NCI-H774 (cell line): ENCODE measurements around the gene HDAC10.

Experiments used
- DNase-seq: peaks from one replicate; lab custom pipeline; 2025; lab: John Stamatoyannopoulos, UW

HDAC10 gene

DNA sequence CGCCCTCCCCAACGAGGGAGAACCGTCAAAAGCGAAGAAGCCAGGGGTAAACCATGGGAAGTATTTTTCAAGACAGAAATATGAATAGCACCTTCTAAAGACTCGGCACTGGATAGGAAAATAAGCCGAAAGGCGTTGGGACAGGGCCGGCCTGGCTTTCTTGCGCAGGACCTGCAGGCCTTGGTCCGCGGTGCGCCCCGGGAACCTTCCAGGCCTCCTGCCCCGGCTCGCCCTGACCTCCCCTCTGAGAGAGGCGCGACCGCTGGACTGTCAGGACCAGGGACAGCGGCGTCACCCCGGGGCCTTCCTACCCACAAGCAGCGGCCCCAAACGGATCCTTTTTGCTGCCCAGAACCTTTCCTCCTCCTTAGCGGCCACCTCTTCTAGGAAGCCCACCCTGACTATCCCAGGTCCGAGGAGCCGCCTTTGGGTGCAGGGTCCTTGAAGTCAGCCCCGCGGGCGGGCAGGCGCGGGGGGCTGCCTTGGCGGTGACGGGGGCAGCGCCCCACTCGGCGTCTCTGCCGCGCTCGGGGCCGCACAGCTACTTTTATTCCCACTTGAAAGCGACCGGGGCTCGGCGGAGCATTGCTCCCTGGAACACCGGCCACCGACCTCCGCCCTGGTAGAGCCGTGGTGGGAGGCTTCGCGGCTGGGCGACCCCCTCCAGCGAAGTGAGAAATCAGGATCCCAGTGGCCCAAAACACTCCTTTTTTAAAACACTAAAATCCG is 19.8 kb upstream of the HDAC10 start:
- no peak for DNase-seq

DNA sequence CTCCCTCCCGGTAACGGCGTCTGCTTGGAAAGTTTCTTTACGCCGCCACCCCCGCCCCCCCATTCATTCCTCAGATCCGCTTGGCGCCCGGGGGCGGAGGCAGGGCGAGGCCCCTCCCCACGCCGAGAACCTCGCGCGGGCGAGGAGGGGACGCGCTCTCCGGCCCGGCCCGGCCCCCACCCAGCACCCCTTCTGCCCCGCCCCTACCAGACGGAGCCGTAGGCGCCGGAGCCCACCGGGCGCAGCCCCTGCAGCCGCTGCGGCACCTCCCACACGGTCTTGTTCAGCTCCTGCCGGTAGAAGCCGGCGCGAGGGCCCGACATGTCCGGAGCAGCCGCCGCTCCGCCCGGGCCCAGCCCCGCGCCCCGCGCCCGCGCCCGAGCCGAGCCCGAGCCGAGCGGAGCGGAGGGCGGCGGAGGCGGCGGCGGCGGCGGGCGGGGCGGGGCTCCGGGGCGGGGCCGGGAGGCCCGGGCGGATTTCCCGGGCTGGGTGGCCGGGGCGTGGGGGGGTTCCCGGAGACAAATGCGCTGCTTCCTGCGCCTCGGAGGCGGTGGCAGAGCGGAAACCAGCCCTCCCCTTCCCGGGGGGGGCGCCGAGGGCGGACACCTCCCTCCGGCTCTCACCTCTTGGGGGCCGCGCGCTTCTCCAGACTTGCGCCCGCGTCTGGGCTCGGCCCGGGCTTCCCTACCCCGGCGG is 19.1 kb upstream of the HDAC10 start, which contains the start of gene MAPK11:
Gene MAPK11, minus strand, starts transcription at position 411 of the 696 bp plus-strand sequence. Its CDS starts 88 bp downstream, at position 323.
- DNase-seq = peak; percentile 22

DNA sequence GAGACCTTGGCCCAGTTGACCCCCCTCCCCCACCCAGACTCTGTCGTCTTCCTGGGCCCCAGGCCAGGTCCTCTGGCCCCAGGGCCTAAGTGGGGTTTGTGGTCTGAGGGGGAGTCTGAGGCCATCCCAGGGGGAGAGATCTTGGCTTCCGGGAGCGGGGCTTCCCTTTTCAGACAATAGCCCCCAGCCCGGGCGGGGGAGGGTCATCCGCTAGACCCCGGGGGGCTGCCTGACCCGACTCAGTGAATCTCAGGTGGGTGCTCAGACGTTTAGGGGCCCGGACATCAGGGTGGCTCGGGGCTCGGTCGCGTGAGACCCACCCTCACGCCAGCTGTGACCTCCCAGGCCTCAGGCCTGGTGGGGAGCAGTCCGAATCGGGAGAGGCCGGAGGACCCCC is 18.5 kb upstream of the HDAC10 start:
- DNase-seq = no peak

DNA sequence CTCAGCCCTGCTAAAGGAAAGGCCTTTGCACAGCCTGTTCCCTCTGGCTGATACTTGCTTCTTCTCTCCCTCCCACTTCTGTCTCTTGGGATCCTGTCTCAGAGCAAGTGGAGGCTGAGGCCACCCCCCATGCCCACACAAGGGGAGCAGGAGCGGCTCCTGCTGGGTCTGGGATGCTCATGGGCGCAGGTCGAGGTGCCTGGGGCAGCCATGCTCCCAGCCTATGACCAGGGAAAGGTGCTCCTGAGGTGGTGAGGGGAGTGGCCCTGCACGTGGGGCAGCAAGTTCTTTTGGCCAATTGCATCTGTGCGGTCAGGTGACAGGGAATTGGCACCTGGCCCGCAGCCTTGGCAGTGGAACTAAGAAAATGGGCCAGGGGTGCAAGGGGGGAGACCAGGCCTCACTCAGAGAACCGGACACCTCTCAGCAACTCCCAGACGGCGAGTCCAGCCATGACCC is 17.6 kb upstream of the HDAC10 start:
- no peak for DNase-seq

DNA sequence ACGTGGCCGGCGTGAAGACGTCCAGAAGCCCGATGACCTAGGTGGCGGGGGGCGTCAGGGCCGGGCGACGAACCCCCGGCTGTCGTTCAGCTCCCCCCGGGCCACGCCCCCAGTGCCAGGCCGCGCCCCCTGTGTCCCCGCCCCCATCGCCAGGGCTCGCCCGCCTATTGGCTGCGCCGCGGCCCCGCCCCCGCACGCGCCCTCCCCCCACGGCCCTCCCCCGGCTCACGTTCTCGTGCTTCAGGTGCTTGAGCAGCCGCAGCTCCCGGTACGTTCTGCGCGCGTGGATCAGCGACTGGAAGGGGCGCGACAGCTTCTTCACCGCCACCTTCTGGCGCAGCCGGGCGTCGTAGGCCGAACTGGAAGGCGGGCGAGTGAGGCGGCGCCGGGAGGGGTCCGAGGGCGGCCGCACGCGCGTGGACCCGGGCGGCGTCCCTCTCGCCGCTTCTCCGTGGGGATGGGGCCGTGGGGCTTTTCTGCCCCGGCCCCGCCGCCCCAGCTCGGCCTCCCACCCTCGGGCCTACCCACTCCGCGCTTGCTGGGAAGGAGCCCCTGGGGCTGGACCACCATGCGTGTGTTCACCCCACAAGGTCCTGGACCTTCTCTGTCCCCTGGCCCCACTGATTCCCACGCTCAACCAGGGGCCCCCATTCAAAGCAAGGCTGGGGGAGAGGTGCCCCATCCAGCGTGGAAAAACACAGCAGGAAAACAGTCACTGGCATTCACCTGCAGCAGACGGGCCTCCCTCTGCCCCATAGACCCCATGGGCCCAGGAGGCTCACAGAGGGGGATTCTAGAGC is 16.7 kb upstream of the HDAC10 start:
- no peak for DNase-seq

DNA sequence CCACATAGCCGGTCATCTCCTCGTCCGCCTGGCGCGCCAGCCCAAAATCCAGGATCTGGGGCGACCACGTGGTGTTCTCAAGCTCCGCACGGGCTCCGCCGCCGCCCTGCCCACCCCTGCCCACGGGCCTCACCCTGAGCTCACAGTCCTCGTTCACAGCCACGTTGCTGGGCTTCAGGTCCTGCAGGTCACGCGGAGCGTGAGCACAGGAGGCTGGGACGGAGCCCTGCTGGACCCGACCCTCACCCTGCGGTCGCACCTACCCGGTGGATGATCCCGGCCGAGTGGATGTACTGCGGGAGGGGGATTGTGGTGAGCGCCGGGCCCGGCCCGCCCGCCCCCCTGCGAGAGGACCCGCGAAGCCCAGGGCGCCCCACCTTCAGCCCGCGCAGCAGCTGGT is 15.9 kb upstream of the HDAC10 start:
- no peak for DNase-seq

- DNase-seq = no peak
These were observed 14.0 kb upstream of the HDAC10 start for GRCh38 chr22:50264946-50265669.

- no peak for DNase-seq
These were observed 13.2 kb upstream of the HDAC10 start for GRCh38 chr22:50264104-50264745.

DNA sequence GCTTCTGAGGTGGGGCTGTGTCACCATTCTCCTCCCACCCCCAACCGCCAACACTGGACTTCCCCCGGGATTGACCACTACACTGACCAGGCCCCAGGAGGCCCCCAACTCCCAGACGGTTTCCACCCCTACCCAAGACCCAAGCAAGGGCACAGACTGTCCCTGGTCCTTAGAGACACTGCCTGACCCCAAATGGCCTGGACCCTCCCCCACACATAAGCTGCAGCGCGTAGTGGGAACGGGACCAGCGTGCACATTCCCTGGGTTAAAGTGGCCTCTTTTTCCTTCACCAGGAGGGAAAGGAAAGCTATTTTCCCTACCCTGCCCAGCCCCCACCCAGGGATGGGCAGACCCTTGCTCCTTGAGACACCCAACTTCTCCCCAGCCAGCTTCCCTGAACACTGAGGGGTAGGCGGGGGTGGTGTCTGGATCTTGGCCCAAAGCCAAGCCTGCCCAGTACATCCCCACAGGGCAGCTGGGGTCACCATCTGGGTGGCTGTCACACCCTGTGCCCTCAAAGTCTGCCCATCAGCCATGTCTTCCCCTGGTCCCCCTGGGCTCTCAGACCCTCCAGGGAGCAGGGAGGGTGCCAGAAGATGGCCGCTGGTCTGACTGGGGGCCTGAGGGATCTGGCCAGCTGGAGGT is 12.0 kb upstream of the HDAC10 start:
- no peak for DNase-seq

DNA sequence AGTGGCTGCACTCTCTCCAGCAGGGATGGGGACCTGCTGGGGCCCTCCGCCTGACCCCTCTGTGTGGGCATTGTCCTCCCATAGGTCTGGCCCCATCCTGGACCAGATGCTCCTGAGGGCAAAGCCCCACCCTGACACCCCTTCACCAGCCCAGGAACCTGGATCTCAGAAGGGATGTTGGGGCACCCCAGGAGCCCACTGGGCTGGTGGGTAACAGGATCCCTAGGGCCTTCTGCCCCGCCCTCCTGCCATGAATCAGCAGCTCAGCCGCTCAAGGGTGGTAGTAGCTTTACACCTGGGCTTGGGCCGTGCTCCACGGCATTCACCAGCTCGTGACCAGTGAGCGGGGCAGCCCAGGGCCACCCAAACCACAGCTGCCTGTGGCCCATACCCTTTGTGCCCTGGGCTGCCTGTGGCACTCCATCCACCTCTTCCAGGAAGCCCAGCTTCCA is 11.4 kb upstream of the HDAC10 start:
- no peak for DNase-seq

DNA sequence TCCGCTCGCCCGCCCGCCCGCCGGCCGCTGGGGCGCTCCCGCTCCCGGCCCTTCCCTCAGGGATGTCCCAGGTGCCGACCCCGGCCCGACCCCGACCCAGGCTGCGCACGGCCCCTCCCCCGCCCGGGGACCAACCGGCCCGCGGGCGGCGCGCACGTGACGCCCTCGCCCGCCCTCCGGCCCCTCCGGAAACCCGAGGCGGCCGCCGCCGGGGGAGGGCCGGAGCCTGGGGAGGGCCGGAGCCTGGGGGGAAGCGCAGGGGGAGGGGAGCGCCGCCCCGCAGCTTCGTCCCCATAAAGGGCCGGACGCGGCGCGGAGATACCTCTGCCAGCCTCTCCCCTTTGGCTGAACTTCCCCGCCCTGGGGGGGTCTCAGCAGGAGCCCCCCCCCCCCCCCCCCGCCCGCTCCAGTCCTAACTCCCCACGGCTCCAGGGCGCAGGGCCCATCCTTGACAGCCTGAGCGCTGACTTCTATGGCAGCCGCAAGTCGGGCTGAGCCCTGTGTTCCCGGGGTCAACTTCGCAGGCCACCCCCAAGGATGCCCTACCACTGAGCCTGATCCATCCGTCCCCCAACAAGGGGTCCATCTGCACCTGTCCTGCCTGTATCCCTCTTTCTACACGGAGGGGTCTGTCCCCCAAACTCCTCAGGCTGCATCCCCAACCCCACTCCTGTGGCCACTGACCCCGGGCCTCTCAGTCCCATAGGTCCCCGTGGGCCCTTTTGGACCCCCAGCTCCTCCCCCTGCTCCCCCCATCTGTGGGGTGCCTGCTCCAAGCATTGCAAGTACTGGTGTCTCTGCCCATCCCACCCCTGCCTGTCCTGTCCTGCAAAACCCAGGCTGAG is 10.8 kb upstream of the HDAC10 start, which contains the start of gene MAPK12:
Gene MAPK12, minus strand, starts transcription at position 69 of the 845 bp plus-strand sequence. CDS start 174 bp downstream, outside the sequence.
- no peak for DNase-seq

DNA sequence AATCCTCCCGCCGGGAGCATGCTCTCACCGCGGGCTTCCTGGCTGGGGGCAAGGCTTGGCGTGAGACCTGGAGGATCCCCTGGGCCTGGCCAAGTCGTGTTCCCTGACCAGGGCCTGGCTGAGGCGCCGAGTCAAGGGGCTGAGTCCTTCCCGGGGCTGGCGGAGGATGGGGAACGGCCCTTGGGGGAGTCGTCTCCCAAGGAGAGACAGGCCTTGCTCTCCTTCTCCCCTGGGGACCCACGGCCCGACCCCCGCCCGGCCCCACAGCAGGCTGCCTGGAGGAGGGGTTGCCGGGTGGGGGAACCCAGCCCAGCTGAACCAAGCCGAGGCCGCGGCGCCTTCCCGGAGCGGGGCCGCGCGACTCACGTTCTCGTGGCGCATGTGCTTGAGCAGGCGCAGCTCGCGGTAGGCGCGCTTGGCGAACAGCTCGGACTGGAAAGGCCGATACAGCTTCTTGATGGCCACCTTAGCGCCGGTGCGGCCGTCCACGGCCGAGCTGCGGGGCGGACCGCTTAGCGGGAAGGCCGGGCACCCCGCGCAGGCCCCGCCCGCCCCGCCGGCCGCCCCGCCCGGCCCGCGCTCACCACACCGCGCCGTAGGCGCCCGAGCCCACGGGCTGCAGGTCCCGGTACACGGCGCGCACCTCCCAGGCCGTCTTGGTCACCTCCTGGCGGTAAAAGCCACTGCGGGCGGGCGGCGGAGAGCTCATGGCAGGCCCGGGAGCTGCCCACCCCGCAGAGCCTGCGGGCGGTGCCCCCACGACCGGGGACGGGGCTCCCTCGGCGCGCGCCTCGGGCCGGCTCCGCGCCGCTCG is 9.9 kb upstream of the HDAC10 start:
- DNase-seq = no peak

GRCh38 chr22:50260434-50260800 is 9.4 kb upstream of the HDAC10 start:
- DNase-seq = no peak

GRCh38 chr22:50259302-50259701 is 8.2 kb upstream of the HDAC10 start:
- no peak for DNase-seq

DNA sequence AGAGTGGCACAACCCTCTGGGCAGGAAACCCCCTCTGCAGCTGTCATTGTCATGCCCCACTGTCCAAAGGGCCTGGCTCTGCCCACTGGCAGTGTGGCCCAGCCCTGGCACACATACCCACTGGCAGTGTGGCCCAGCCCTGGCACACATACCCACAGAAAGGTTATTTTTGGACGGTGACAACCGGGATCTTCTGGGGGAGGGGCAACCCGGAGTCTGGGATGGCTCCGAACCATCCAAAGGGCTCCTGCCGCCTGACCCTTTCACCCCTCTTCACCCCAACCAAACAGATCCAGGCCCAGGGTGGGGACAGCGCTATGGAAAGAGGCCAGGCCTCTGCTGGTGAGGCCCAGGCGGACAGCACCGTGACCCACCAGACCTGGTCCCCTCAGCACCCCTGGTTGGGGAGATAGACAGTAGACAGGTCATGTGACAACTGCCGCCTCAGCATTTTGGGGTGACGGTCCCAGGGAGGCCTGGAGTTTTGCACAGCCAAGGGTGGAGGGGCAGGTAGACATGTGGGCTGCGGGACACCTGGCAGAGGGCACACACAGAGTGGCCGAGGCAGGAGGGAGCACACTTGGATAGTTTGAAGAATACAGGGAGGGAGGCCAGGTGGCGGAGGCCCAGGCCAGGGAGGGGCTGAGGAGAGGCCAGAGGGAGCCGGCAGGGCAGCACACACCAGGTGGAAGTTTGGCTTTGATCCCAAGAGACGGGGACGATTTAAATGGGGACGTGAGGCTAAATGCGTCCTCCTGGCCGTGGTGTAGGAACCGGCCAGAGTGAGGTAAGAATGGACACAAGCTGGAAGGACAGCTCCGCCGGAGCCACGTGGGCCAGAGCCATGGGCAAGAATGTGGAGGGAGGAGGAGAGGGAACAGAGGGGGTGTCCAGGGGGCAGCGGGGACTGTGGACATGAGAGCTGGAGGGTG is 7.6 kb upstream of the HDAC10 start:
- DNase-seq = no peak

DNA sequence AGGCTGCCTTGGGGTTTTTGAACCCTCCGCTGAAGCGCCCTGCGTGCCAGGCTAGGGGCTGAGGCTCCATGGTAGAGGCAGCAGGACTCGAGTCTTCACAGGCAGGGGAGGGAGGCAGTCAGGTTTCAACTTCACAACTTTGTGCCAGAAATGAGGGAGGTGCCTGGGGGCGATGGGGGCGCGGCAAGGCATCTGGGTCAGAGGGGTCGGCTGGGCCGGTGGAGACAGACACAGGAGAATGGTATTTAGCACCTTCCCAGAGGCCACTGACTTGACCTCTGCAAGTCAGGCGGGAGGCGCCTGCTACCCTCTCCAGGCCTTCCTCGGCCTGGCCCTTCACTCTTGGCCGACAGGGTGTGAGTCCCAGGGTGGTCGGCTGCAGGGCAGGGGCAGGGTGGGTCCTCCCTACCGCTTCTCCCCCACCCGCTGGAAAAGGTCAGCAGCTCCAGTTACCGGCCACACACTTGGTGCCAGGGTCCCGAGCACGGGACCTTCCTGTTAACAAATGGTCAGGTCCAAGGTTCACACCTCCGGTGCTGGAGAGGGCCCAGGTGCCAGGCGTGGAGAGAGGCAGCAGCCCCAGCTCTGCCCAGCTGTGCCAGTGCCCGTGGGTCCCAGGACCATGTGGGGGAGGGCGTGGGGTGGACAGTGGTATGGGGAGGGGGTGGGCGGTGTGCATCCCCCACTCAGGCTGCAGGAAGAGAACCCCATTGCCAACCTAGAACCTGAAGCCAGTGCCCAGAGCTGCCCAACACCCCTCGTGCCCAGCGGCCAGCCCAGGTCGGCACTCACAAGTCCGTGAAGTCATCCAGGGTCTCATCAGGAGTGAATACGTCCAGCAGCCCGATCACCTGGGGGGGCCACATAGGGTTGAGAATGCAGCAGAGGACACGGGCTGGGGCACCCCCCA is 6.6 kb upstream of the HDAC10 start:
- DNase-seq = no peak

- no peak for DNase-seq
These were observed 6.0 kb upstream of the HDAC10 start for GRCh38 chr22:50257041-50257440.
